B cell (primary cell): ENCODE results near the gene CCT6B.

ENCODE experiments used
- EZH2 ChIP-seq: IDR thresholded peaks from 2 replicates; pipeline ENCODE4 v1.6.1; 2012; ENCODE audit warnings: borderline replicate concordance, low read depth, mild to moderate bottlenecking, moderate library complexity, low read length; ENCODE audit not compliant: insufficient read depth, poor library complexity, severe bottlenecking
- TF ChIP-seq, protein P1 (sequence below): fragments of 200-600 bp; IDR thresholded peaks from one replicate; pipeline ENCODE4 v1.8.0; 2022; ENCODE audit warnings: antibody characterized with exemption, mild to moderate bottlenecking

DNA sequence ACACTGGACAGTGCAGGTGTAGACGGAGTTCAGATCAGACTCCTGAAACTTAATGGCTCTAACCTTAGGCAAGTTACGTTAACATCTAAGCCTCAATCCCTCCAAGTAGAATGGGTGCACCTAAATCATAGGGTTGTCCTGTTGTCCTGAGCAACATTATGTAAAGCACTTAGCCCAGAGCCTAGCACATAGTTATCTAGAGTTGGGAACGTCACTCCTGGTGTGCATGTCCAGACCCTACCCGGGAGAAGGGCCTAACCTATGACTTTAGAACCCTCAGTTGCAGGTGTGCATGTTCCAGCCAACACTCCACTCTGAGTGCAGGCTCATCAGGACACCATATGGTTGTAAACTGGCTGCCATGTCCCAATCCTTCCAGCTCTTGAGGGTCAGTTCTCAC, 45.1 kb upstream of the CCT6B start:
- TF ChIP-seq, protein P1, sequence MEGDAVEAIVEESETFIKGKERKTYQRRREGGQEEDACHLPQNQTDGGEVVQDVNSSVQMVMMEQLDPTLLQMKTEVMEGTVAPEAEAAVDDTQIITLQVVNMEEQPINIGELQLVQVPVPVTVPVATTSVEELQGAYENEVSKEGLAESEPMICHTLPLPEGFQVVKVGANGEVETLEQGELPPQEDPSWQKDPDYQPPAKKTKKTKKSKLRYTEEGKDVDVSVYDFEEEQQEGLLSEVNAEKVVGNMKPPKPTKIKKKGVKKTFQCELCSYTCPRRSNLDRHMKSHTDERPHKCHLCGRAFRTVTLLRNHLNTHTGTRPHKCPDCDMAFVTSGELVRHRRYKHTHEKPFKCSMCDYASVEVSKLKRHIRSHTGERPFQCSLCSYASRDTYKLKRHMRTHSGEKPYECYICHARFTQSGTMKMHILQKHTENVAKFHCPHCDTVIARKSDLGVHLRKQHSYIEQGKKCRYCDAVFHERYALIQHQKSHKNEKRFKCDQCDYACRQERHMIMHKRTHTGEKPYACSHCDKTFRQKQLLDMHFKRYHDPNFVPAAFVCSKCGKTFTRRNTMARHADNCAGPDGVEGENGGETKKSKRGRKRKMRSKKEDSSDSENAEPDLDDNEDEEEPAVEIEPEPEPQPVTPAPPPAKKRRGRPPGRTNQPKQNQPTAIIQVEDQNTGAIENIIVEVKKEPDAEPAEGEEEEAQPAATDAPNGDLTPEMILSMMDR: no peak
- TF ChIP-seq EZH2: no peak
